HG02938 (cell line): ENCODE results near the gene PXT1.

Source experiments
- ATAC-seq: cut with Tn5 transposase; IDR thresholded peaks from one replicate; pipeline ENCODE4 v1.9.1; 2021; ENCODE audit warnings: mild to moderate bottlenecking, moderate library complexity; ENCODE audit not compliant: unreplicated experiment

PXT1 gene

DNA sequence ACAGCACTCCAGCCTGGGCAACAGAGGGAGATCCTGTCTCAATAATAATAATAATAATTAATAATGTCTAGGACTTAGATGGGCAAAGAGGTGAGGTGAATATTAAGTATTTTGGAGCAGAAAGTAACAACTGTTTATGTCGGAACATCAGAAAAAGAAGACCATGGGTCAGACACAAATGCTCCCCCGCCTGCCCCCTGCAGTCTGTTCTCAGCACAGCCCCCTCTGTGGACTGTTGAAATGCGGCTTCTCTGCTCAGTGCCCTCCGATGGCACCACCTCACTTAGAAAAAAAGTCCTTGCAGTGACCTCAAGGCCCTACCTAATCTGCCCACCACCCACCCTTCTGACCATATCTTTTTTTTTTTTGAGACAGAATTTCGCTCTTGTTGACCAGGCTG, 50.0 kb downstream of the PXT1 start:
- no peak for ATAC-seq

- ATAC-seq: no peak
These were observed 53.3 kb downstream of the PXT1 start for GRCh38 chr6:36389353-36389752.

DNA sequence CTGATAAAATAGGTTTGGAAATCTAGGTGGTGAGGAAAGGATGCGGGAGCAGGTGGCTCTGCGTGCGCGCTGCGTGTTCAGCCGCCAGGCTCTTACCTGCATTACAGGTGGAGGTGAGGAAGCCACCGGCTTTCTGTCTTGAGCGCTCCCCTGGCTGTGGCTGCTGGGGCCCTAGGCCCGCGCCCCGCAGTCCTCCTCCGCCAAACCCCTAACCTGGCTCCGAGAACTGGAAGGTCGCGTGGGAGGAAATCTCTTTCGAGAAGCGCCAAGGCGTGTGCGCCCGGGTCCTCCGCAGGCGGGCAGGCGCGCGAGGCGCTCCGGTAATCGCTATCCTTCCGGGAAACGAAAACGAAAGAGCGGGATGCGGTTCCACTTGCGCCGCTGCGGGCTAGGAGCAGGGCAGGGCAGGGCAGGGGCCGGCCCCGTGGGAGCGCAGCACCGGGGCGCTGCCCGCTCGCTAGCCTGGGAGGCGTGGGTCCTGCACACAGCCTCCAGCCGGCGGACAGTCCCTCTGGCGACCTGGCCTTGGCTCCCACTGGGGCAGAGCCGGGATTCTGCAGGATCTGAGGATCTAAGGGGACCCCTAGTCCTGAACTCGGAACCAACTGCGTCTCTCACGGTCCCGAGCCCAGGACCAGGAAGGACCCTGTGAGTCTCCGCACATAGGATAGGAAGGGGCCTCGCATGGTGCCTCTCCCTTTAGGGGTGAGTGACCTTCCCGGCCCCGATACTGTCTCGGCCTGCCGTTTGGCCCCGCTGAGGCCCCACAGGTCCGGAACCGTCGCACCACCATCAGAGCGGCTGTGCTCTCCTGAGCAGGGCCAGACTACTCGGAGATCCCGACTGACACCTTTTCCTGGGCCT, 55.0 kb downstream of the PXT1 start, which contains the start of gene ETV7:
TSS of gene ETV7 (minus strand) at position 230 of the 864 bp plus-strand sequence. CDS start at position 102, 128 bp downstream.
- ATAC-seq: no peak

DNA sequence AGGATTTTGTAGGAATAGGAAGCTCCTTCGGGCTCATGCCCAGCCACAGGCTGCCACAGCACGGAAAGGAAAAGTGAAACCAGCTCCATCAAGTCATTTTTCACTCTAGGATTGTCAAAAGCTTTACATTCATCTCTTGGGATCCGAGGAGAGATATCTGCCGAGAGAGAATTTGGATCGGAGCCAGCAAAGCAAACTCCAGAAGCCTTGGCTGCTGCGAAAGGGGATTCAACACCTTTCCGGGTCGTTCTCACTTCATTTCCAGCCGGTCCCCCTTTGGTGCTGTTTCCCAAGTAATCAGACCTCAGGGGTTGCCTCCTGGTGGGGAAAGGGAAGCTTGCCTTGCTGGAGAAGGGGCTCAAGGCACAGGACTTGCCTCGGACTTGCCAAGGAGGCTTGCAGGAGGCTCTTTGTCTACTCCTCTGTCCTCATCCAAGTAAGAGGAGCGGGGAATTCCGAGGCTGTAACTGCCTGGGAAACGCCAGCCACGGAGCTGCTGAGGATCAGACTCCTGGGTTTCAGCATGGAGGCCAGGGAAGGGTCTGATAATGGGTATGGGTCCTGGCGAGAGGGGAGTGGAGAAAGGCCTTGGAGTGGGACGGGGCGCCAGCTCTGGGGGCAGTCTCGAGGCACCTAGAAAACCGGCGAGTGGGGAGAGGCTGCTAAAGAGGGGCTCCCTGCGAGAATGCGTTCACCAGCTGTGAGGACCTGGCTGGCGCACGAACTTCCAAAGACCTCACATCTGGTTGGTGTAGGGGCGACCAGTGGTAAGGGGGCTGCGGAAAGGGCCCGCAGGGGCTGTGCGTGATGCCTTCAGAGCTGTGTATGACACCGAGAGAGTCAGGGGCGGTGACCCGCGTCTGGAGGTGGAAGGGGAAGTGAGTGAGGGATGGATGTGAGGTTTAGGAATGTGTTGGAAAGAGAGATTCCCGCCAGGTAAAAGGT, 55.9 kb downstream of the PXT1 start:
- no peak for ATAC-seq

GRCh38 chr6:36384095-36384494, 58.6 kb downstream of the PXT1 start:
- ATAC-seq: no peak

DNA sequence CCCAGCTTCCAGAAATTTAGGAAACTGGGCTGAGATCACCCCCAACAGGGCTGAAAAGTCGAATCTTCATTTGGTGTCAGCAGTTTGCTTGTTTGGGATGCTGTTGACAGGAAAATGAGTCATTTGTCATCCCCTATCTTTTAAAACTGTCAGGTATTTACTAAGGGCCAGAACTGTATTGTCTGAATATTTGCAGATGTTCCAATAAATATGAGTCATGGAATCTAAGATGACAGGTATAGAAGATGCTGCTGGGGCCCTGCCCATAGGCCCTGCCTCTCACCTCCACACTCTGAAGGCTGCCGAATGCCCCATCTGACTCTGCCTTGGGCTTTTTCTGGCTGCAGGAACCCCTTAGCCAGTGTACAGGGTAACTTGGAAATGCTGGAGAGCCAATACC, 59.0 kb downstream of the PXT1 start:
- ATAC-seq: no peak

- ATAC-seq: no peak
These were observed 59.7 kb downstream of the PXT1 start for GRCh38 chr6:36382976-36383375.

- ATAC-seq: no peak
These were observed 60.9 kb downstream of the PXT1 start for GRCh38 chr6:36381502-36382389.

DNA sequence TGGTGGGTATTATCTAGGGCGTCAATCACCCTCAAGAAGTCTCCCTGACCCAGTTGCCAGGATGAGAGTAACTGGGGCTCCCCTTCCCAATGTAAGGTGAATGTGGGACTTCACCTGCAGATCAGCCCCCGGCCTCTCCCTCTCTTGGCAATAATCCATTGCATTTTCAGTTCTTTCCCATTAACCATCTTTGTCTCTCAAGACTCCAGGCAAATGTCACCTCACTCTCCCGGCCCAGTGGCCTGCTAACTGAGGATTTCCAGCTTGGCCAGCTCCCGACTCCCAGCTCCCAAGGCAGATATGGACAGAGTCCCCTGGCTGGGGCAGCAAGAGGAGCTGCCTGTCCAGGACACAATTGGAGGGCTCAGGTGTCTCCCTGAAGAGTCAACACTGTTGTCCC, 62.5 kb downstream of the PXT1 start:
- no peak for ATAC-seq

DNA sequence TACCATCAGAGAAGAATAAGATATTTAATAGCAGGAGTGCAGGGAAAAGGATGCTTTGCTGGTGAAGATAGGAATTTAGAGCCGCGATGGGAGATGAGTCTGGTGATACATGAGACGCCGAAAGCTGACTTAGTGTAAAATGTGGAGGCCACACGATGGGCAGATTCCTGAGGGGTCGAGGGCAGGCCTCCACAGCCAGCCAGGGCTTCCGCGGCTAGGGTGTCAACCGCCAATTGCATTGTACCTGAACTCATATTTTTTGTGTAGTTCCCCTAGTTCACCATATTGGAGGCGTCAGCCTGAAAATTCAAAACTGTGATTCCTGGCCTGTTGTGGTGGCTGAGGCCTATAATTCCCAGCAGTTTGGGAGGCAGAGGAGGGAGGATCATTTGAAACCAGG, 63.7 kb downstream of the PXT1 start:
- no peak for ATAC-seq

DNA sequence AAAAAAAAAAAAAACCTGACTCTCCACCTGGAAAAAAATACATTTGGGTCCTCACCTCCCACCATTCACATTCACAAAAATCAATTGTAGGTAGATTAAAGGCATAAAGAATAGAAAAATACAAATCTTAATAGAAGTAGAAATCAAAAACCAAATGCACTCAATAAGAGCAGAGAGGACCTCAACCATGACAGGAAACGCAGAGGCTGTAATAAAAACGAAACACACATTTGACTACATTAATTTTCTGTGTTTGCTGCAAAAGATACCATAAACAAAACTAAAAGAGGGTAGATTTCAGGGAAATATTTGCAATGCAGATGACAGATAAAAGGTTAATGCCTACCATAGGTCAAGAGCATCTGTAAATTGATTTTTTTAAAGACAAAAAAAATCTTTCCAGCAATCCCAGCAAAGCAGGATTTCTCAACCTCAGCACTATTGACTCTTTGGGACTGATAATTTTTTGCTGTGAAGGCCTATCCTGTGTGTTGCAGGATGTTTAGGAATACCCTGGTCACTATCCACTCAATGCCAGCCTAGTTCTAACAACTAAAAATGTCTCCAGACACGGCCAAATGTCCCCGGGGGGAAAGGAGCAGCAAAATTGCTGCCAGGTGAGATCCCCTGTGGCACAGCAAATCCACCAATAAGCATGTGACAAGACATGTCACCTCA, 64.3 kb downstream of the PXT1 start:
- no peak for ATAC-seq

GRCh38 chr6:36377594-36377993, 65.1 kb downstream of the PXT1 start:
- no peak for ATAC-seq

DNA sequence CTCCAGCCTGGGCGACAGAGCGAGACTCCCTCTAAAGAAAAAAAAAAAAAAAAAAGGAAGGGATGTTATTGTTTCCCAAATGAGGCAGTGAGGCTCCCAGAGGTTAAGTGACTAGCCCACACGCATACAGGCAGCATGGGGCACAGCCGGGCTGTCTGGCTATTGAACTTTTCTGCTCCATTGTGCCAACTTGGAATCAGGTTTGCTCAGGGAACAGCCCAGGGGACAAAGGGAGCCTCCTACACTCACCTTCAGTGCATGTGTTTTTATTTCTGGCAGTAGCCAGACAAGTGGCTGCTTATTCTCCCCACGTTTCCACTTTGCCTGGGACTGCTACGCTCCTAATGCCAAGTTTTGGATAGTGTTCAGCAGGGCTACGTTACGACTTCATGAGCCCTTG, 65.9 kb downstream of the PXT1 start:
- no peak for ATAC-seq

DNA sequence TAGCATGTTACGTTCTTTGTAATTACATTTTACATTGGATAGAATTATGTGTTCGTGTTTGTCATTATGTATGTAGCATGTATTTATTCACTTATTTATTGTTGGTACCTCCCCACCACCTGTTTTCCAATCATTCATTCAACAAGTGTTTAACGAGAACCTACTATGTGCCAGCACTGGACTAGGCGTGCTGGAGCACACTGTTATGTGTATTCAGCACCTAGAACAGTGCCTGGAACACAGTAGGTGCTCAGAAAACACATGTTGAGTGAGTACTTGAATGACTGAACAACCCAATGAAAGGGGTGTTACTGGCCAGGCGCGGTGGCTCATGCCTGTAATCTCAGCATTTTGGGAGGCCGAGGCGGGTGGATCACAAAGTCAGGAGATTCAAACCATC, 66.5 kb downstream of the PXT1 start:
- no peak for ATAC-seq

- no peak for ATAC-seq
These were observed 67.0 kb downstream of the PXT1 start for GRCh38 chr6:36375644-36376155.

- no peak for ATAC-seq
These were observed 67.7 kb downstream of the PXT1 start for GRCh38 chr6:36374972-36375371.

DNA sequence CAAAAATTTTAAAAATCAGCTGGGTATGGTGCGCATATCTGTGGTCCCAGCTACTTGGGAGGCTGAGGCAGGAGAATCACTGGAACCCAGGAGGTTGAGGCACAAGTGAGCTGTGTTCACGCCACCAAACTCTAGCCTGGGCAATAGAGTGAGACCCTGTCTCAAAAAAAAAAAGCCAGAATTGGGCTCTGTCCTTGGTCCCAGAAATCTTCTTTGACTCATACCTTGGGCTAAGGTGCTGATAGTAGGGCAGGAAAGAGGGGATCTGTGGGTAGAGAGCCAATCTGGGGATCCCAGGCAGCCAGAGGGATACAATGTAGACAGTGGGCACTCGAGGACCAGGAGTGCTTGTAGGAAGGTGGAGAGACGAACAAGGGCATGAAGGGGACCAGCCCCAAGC, 68.5 kb downstream of the PXT1 start:
- no peak for ATAC-seq

- no peak for ATAC-seq
These were observed 69.2 kb downstream of the PXT1 start for GRCh38 chr6:36373368-36374019.

GRCh38 chr6:36372088-36372487, 70.6 kb downstream of the PXT1 start:
- no peak for ATAC-seq
